GM18907 (cell line): ENCODE data around the gene ANKDD1B.

Experiments used
- ATAC-seq: cut with Tn5 transposase; IDR thresholded peaks from one replicate; pipeline ENCODE4 v1.9.1; 2021; ENCODE audit warnings: mild to moderate bottlenecking, moderate library complexity; ENCODE audit not compliant: unreplicated experiment

Gene ANKDD1B

GRCh38 chr5:75659791-75660450 is 48.7 kb downstream of the ANKDD1B start:
- ATAC-seq = no peak

- no peak for ATAC-seq
Measured at GRCh38 chr5:75660678-75661465, 49.6 kb downstream of the ANKDD1B start.

- no peak for ATAC-seq
Measured at GRCh38 chr5:75662061-75662460, 50.8 kb downstream of the ANKDD1B start.

- ATAC-seq = no peak
Measured at GRCh38 chr5:75663579-75664284, 52.5 kb downstream of the ANKDD1B start.

- ATAC-seq = no peak
Measured at GRCh38 chr5:75664979-75665378, 53.7 kb downstream of the ANKDD1B start.

GRCh38 chr5:75666801-75667200 is 55.5 kb downstream of the ANKDD1B start:
- no peak for ATAC-seq

- ATAC-seq = no peak
Measured at GRCh38 chr5:75667586-75667985, 56.3 kb downstream of the ANKDD1B start.

GRCh38 chr5:75668445-75668844 is 57.2 kb downstream of the ANKDD1B start:
- peak; percentile 12 for ATAC-seq

GRCh38 chr5:75668977-75669689 is 57.9 kb downstream of the ANKDD1B start:
- peak; percentile 92 for ATAC-seq

- ATAC-seq = no peak
Measured at GRCh38 chr5:75670577-75670976, 59.3 kb downstream of the ANKDD1B start.

- no peak for ATAC-seq
Measured at GRCh38 chr5:75671506-75671905, 60.3 kb downstream of the ANKDD1B start.

- ATAC-seq = no peak
Measured at GRCh38 chr5:75672616-75673015, 61.4 kb downstream of the ANKDD1B start.

GRCh38 chr5:75675783-75676182 is 64.5 kb downstream of the ANKDD1B start:
- no peak for ATAC-seq

GRCh38 chr5:75677607-75678006 is 66.4 kb downstream of the ANKDD1B start:
- no peak for ATAC-seq

GRCh38 chr5:75678155-75678554 is 66.9 kb downstream of the ANKDD1B start:
- ATAC-seq = no peak

- no peak for ATAC-seq
Measured at GRCh38 chr5:75681125-75681830, 70.0 kb downstream of the ANKDD1B start.

GRCh38 chr5:75685141-75685540 is 73.9 kb downstream of the ANKDD1B start:
- ATAC-seq = no peak

- ATAC-seq = no peak
Measured at GRCh38 chr5:75686480-75686879, 75.2 kb downstream of the ANKDD1B start.

GRCh38 chr5:75690669-75691068 is 79.4 kb downstream of the ANKDD1B start:
- no peak for ATAC-seq

- ATAC-seq = no peak
Measured at GRCh38 chr5:75694781-75695180, 83.5 kb downstream of the ANKDD1B start.
